ENCODE measurements around the gene PDGFD.

PDGFD gene

DNA sequence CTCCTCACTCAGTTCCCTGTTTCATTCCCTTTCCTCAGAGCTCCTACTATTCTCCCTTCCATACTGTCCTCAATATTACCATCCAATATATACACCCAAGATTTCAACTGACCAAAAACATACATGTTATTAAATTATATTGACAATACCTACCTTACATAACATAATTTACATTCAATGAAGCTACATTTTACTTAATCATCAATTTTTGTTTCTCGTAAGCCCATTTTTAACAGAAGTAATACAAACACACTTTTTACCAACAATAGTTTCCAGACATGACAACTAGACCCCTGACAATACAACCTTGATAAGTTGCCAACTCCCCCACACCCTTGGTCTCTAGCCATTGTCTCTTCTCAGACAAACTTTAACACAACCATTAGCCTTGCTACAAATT, 273.3 kb downstream of the PDGFD start:
- DNase-seq (ENCODE audit: low spot score): no peak
- FAIRE-seq: no peak

DNA sequence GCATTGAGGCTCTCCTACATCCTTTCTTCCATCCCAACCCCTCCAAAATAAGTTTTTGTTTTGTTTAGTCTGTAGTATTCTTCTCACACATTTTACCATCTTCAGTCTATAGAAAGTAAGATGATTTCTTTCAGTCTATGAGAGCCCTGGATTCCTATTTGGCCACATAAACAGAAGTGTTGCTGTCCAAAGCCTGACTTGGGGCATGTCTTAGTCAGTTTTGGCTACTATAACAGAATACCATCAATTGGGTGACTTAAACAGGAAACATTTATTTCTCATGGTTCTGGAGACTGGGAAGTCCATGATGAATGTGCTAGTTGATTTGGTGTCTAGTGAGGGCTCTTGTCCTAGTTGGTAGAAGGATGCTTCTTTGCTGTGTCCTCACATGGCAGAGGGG, 274.3 kb downstream of the PDGFD start:
- no peak for DNase-seq (ENCODE audit: low spot score)
- FAIRE-seq: peak; percentile 23

- FAIRE-seq: no peak
- no peak for DNase-seq (ENCODE audit: low spot score)
Measured at GRCh38 chr11:103888541-103888951, 275.4 kb downstream of the PDGFD start.

GRCh38 chr11:103887001-103887658, 276.8 kb downstream of the PDGFD start:
- FAIRE-seq: no peak
- DNase-seq (ENCODE audit: low spot score): no peak

- no peak for DNase-seq (ENCODE audit: low spot score)
Measured at GRCh38 chr11:103883856-103884255, 280.1 kb downstream of the PDGFD start.

DNA sequence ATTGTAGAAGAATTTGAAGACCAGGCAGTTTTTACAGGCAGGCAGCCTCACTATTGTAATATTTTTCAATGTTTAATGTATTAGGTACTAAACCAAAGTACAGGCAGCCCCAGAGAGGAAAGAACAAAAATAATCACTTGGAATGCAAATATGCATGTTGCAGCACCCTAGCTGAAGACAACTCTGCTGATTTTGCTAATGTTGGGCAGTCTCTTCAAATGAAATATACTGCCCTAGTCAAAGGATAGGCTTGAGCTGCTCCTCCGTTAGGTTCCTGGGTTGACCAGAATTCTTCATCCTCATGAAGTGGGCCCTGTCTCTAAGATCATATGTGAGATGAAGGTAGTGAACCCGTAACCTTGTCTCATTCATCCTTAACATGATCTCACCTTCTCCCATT, 280.7 kb downstream of the PDGFD start:
- no peak for DNase-seq (ENCODE audit: low spot score)
- FAIRE-seq: no peak

More at GRCh38 chr11:103883856-103884255, 280.1 kb downstream of the PDGFD start:
- no peak for FAIRE-seq

DNA sequence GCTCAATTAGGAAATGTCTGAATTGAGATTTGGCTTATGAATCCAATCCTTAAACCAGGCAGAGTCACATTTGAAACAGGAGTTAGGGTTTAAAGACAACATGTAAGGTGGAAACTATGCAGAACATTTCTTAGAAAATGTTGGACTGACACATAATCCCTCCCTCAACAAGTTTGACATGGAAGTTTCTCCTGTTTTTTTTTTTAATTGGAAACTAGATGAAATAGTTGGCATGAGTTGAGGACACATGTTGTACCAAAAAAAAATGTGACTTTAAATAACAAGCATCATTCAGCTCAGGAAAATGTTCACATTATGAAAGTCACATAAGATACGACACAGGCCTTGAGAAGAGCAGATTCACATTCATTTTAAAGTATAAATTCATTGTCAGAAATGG, 282.4 kb downstream of the PDGFD start:
- FAIRE-seq (no peak), DNase-seq (ENCODE audit: low spot score) (no peak)

- FAIRE-seq (no peak), DNase-seq (ENCODE audit: low spot score) (no peak)
Measured at GRCh38 chr11:103880968-103881367, 283.0 kb downstream of the PDGFD start.

- no peak for FAIRE-seq
- no peak for DNase-seq (ENCODE audit: low spot score)
Measured at GRCh38 chr11:103878646-103879045, 285.3 kb downstream of the PDGFD start.

- FAIRE-seq (no peak), DNase-seq (ENCODE audit: low spot score) (no peak)
Measured at GRCh38 chr11:103877221-103877620, 286.7 kb downstream of the PDGFD start.

DNA sequence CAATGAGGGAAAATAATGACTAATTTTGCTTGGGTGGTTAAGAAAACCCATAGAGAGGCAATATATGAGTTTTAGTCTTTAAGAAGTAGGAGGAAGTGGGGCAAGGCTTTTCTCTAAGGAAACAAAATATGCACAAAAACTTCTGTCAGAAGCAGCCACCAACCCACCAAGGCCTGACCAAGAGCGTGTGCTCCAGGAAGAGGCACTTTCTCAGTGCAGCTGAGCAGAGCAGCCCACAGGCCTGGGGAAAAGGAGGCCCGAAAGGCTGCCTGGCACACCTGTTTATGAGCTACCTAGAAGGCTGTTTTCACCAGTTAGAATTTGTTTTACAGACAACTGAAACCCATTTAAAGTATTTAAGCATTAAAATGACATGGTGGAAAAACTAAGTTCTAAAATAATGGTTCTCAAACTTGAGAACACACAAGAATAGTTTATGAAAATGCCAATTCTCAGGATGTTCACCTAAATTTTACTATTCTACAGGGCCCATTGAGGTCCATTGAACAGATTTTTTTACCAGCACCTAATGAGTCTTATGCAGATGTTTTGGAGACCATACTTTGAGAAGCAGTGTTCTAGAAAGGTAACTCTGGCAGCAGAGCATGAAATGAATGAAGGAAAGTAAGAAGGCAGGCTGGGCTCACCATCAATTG, 288.0 kb downstream of the PDGFD start:
- FAIRE-seq (no peak), DNase-seq (ENCODE audit: low spot score) (no peak)

DNA sequence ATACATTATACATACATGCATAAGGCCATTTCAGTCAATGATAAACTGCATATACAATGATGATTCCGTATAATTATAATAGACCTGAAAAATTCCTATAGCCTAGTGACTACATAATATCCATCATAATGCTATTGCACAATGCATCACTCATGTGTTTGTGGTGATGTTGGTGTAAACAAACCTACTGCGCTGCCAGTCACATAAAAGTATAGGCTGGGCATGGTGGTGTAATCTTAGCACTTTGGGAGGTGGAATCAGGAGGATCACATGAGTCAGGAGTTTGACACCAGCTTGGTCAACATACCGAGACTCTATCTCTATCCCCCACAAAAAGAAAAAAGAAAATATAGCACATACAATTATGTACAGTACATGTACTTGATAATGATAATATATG, 291.2 kb downstream of the PDGFD start:
- no peak for FAIRE-seq

GRCh38 chr11:103871923-103872551, 291.9 kb downstream of the PDGFD start:
- FAIRE-seq (no peak), DNase-seq (ENCODE audit: low spot score) (no peak)

More for the DNA sequence above, 291.2 kb downstream of the PDGFD start:
- DNase-seq (ENCODE audit: low spot score): no peak

DNA sequence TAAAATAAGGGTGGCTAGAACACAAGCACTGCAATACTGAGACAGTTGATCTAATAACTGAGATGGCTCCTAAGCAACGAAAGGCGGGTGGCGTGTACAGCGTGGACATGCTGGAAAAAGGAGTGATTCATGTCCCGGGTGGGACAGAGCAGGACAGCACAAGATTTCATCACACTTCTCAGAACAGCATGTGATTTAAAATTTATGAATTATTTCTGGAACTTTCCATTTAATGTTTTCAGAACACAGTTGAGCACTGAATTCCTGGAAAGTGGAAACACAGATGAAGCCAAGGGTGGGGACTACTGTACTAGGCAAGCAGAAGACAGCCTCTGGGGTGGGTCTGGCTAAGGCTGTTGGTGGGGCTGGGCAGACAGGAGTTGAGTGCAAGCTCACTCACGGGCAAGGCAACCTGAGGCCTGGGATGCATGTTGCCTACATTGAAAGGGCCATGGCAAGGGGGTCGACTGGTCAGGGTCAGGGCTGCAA, 293.1 kb downstream of the PDGFD start:
- DNase-seq (ENCODE audit: low spot score) (no peak), FAIRE-seq (no peak)

DNA sequence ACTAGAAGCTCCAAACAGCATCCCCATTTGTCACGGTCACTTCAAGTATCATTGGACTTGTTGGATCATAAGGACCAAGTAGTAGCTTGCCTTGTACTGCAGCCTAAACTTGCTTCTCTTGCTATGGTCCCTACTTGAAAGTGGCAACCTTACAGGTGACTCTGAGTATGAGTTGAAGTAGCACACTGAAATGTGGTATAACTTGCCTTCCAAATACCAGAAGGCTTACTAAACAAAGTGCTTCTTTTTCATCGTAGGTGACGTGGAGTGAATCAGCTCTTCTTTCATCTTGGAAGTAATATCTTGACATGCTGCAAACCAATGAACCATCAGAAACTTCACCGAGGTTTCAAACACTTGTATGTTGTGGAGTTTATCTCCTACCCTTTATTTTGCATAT, 296.5 kb downstream of the PDGFD start:
- FAIRE-seq: no peak
- DNase-seq (ENCODE audit: low spot score): no peak

- FAIRE-seq: no peak
- peak; percentile 8 for DNase-seq (ENCODE audit: low spot score)
Measured at GRCh38 chr11:103863497-103863896, 300.4 kb downstream of the PDGFD start.

DNA sequence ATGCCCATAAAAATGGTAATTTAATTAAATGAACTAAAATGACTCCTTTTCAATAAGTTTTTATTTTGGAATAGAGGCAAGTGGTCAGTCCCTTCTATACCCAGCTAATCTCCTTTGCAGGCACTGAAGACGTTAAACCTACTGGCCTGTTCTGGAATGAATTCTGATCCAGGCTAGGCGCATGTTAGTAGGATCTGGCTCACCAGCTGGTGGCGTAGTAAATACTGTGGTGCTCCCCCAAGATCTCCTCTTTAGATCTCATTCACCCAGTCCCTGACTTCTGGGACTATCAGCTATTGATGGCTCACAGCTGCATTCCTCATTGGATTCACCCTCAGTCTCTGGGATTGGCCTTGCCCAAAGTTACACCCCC, 301.2 kb downstream of the PDGFD start:
- FAIRE-seq: no peak
- no peak for DNase-seq (ENCODE audit: low spot score)

DNA sequence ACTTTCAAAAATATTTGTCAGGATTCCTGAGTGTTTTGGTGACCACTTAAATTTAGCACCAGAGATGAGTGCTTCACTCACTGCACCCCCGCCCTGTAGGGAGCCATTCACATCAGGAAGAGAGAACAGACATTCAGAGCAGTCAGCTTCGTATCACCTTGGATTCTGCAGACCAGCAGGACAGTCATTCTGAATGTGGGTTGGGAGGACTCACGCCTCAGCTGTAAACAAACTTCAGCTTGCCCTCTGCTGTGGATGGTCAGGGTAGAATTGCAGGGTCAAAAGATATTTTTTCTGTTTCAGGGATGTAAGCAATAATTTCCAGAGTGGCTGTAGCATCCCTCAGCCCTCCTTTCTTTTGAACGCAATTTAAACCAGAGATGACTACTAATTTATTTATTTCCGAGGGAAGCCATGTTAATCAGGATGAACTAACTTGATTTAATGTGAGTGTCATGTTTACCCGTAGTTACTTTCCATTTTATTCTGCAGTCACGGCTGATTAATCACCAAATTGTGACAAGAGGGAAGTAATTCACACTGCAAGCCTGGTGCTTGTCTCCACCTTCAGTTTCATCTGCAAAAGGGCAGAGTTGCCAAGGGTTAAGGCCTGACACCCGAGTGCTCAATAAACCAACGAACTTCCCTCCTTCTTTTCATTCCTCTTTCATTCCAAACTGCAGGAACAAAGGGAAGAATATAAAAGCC, 301.7 kb downstream of the PDGFD start:
- DNase-seq (ENCODE audit: low spot score): no peak
- FAIRE-seq: no peak

Data from urothelium cell line (cell line).